Muscle of arm (tissue), 12 donors: ENCODE measurements around the gene NOL6. TPM values are rescaled to one million over a fixed set of nuclear protein-coding genes. Genes with fewer than 3 reads are reported as not detected.

Experiments used
- DNase-seq: peaks from one replicate; pipeline ENCODE4 v3.0.0-alpha.2; 2013
- polyA plus RNA-seq, 12 donors: library from polyadenylated mRNA; unstranded; fragments of 120-200 nt; gene quantifications; one replicate each; pipeline ENCODE4 v1.2.1, GENCODE V29; 2013; ENCODE audit not compliant: insufficient read length in 12 of 12

Gene NOL6
- polyA plus RNA-seq, 12 donors: 18.4 to 26.6 (median 24.3) TPM; not detected in 1

DNA sequence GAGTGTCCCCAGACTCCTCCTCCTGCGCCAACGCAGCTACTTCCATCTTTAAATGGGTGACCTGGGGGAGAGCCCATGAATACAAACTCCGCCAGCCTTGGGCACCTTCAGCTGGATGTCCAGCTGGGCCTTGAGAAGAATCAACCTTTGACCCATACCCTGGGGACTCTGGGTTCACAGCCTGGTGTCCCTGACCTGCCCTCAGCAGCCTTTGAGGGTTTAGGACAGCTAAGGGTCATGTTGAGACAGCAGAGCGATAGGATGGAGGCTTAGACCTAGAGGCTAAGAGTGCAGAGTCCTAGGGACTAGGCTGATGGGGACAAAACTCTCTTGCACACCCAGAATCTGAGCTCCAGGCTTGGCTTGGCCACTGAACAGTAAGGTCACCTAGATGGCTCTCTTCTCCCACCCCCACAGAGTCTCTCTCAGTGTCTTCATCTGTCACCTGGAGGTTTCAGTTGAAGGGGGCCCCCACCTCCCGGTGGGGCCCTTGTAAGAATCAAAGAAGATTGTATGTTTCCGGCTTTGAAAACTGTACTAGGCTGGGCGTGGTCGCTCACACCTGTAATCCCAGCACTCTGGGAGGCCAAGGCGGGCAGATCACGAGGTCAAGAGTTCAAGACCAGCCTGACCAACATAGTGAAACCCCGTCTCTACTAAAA is 19.6 kb downstream of the NOL6 start:
- no peak for DNase-seq

DNA sequence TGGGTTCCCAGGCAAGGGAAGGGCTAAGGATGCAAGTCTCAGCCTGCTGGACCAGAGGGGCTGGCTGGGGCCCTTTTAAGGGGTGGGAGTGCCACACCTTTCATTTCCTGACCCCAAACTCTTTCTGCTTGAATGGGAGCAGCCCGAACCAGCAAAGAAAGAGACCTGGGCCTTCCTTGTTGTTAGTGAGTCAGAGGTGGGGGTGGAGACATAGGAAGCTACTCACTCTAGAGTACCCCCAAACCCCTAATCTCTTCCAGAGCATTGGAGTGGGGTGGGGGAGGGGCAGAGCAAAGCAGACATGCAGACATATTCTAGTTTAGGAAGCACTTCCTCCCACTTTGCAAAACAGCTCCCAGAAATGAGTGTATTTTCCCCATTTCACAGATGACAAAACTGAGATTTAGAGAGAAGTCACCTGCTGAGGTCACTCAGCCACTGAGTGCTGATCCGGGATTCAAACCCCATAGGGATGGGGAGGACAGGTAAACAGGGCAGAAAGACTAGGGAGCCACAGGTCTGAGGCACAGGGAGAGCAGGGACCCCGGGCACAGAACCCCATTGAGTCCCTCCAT is 20.4 kb downstream of the NOL6 start:
- no peak for DNase-seq

DNA sequence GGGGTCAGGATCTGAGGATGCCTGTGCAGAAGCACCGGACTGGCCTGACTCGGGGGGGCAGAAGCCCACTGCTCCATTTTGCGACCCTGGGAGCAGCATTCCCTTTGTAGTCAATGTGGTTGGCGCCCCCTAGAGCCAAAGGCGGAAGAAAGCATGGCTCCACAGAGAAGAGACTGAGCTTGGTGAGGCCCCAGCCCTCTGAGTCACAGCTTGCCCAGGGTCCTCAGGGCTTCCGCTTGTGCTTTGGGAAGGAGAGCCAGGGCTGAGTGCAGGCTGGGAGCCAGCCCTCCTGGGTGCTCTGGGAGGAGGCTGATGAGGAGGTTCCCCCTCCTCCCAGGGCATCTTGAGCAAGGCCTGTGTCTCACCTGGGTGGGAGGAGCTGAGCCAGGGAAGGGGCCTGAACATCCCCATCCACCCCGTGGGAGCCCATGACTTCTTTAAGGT is 20.9 kb downstream of the NOL6 start:
- no peak for DNase-seq

DNA sequence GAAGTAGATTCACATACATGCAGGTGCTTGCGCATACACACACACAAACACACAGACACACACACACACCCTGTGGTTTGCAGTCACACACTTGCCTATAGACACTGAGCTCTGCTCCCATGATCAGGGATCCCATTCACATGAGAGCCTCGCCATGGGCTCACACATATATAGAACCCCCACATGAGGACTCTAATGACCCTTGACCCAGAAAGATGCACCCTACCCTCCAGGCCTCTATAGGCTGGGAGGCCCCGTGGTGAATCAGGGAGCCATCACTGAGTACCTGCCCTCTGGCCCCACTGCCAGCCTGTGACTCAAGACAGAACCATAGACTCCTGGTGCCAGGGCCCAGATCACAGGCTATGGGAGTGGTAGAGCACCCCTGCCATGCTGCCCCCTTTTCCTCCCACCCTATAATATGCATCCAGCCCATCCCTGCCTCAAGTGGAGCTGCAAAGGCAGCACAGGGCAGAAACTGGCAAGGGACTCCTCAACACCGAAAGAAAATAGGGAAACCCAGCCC is 23.0 kb downstream of the NOL6 start:
- no peak for DNase-seq

DNA sequence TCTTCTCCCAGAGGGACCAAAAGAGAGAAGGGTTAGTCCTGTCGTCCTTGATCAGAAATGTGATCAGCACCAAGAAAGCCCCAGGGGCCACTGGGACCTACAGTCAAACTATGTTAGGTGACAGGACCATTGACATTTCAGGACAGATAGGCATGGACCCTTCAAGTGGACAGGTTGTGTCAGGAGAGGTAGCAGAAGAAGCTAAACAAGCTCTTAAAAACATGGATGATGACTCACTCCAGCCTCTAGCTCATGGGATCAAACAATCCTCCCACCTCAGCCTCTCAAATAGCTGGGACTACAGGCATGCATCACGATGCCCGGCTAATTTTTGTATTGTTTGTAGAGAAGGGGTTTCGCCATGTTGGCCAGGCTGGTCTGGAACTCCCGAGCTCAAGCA is 24.0 kb downstream of the NOL6 start:
- DNase-seq: no peak

DNA sequence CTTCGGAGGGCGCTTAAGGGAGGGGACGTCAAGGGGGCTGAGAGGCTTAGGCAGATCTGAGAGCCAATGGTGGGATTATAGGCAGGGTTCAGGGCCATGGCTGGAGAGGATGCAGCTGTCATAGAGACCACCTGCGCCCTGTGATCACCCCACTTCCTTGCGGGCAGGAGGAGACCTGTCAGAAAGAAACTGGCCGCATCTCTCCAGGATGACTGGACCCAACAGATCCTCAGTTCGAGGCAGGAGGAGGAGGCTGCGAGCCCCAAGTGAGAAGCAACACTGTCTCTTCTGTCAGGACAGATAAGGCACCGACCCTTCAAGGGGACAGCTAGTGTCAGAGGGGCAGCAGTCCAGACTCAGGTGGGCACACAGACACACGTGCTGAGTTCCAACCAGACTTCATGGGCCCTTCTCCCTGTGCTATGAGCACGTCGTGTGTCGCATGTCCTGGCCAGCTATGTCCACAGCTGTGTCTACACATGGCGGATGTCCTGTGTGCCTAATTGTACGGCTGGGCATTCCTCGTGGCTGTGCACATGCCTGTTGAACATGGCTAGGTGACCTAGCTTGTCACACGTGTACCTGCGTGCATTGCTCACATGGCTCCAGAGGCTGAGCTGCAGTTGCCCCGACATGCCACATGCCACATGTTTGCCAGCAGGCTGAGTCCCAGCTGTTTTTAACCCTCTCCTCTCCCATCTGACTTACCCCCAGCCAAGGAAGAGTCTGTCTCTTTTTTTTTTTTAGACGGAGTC is 25.7 kb downstream of the NOL6 start:
- no peak for DNase-seq

DNA sequence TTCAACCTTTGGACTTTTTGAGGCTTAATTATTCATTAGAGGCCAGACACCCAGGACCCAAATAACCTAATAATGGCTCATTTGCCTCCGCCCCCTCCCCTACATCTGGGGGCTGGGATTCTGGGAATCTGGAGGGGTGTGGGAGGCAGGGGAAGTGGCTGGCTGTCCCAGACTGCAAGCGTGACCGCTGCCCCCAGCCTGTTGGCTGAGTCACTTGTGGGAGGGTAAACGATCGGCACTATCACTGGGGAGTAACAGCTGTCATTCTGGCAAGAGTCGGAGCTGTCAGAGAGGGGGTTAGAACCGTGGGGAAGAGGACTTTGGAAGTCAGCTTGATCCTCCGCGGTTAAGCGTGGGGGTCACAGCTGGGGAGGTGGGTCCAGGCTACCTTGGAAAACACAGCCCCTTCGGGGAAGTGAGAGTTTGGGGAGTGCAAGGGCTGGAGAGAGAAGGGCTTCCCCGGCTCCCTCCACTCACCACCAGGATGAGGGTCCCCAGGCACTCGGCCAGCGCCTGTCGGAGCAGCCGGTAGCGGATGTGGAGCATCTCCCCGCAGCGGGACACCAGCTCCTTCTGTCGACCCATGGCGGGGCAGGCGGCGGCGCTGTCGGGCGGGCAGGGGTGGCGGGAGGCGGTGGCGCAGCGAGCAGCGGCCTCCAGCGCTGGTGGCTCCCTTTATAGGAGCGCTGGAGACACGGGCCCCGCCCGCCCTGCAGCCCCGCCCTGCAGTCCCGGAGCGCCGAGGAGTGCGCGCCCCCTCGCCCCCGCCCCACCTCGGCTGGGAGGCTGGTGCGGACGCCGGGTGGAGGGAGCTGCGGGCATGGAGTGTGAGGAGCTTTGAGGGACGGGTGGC is 26.6 kb downstream of the NOL6 start, which contains the start of gene AQP3:
Gene AQP3 (minus strand): TSS at position 648 of the 853 bp plus-strand sequence. CDS start 63 bp downstream, at position 585.
- DNase-seq: peak; percentile 31

DNA sequence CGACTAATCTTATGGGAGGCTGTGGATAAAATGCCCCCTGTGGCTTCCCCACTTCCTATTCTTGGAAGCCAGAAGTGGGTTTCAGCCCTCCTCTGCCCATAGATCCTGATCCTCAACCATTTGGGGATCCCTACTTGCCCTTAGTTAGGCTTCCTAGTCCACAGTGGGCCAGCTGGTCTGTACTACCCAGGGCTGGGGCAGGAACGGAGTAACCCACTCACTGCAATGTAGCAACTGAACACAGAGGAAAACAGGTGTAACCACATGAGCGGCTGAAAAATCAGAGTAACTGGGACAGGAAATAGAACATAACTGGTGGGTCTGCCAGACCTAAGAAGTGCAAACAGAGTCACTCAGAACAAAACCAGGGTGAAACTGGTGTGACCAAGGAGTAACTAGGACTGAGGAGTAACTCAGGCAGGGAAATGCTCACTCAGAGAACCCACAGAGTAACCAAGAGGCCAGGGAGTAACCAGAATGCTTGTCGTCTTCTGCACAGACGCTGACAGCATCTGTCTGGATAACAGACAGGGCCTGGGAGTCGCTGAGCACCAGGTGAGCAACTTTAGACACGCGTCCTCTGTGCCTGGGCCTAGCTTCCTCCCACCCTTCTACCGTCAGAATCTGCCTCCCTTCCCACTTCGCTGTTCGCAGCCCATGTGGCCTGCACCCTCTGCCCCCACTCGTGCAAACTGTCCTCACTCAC is 27.3 kb downstream of the NOL6 start:
- no peak for DNase-seq

DNA sequence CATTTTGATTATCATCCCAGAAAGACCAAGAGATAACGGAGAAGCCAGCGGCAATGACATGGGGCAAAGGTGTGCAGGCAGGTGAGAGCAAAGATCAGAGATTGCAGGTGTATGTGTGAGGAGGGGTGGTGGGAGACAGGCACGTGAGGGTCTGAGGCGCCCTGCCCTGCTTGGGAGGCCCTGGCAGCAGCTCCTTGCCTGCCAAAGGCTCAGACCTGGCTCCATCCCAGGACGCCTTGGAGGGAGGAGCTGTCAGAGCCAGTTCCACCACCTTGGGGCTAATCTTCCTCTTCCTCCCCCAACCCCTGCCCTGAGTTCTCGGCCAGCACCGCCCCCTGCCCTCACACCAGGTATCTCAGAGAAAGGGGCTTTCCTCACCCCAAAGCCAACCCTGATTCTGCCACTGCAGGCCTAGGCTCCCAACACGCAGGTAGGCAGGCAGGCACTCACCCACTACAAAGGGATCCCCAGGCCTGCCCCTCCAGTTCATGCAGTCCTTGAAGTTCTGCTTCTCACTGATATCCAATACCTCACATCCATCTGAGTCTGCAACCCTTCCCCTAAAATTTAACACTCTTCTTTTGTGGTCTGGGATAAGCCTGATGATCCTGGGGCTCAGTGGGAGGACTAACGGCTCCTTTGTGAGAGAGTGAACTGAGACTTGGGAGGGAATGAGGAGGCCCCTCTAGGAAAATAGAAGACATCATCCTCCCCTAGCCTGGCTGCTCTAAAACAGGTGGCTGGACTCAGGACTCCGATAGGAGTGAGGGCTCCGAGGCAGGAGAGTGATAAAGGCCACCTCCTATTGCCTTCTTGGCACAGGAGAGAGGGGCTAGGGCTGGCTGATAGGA is 28.1 kb downstream of the NOL6 start:
- DNase-seq: no peak

DNA sequence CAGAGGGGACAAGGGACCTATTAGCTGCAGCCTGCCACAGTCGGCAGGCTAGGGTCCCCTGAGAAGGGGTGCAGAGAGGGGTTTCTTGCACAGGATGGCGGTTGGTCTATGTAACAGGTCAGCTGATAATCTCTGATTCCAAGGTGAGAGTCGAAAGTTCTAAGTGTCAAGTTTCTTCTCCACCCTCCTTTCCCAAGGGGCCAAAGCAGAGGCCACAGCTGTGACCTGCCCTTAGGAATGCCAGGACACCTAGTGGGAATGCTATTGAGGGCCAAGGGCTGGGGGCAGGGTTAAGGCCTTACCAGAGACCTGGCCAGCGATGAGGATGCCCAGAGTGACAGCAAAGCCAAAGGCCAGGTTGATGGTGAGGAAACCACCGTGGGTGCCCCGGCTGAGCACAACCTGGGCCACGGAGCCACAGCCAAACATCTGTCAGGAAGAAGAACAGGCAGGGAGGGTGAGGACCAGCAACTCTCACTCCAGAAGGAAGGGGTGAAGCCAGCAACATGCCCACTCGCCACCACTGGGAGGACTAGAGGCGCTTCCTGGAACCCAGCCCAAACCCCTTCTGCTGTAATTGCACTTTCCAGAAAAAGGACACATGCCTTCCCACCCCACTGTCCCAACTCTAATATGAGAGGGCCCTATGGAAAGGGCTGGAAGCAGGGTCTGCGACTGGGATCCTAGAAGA is 30.1 kb downstream of the NOL6 start:
- no peak for DNase-seq

DNA sequence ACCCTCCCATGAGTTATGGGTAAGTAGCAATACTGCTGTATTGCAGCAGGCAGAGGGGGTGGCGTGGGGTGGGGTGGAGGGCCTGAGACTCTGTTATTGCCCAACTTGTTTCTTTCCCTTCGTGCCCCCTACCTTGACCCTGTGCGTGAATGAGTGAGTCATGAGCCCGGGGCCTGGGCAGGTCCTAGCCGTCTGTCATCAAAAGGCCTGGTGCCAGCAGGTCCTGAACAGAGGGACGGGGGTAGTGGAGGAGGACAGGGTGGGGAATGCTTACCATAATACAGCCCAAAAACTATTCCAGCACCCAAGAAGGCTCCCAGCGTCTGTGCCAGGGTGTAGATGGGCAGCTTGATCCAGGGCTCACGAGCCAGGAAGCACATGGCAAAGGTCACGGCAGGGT is 30.7 kb downstream of the NOL6 start:
- DNase-seq: no peak

DNA sequence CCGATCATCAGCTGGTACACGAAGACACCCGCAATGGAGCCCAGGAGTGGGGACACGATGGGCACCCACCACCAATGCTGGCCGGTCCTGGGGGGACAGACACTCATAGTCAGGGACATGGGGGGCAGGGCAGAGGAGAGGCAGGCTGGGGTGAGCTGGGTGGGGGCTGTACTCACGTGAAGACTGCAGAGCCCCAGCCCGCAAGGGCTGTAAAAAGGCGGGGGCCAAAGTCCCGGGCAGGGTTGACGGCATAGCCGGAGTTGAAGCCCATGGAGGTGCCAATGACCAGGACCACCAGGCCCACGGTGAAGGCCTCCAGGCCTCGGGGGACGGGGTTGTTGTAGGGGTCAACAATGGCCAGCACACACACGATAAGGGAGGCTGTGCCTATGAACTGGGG is 31.6 kb downstream of the NOL6 start:
- no peak for DNase-seq

DNA sequence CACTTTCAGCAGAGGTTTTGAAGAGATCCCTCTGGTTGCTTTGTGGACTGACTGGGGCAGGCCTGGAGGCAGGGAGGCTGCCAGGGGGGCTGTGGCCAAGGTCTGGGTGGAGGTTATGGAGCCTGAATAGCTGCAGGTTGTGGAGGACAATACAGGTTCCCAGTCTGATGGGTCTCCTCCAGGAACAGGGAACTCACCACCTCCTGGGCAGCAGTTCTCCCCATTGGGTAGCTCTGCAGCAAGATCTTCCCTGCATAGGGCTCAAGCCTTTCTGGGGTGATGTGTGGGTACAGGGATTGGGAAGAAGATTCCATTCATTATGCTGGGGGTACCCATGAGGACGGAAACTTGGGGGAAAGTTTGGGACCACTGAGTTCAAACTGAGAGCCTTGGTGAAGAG is 33.1 kb downstream of the NOL6 start:
- no peak for DNase-seq

DNA sequence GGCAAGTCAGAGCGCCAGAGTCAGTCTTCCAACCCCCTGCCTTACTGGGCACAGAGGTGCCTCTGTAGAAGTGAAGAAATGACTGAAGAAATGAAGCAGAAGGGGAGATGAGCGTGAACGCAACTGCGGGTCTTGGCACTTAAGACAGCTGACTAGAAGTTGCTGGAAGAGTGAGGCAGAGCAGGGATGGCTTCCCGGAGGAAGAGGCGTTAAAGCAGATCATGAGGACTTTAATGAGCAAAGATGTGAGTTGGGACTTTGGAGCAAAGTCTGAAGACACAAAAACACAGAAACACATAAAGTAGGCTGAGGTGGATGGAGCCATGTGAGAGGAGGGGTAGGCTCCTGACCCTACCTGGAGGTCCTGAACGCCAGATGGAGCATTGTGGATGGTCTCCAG is 33.5 kb downstream of the NOL6 start:
- DNase-seq: no peak

DNA sequence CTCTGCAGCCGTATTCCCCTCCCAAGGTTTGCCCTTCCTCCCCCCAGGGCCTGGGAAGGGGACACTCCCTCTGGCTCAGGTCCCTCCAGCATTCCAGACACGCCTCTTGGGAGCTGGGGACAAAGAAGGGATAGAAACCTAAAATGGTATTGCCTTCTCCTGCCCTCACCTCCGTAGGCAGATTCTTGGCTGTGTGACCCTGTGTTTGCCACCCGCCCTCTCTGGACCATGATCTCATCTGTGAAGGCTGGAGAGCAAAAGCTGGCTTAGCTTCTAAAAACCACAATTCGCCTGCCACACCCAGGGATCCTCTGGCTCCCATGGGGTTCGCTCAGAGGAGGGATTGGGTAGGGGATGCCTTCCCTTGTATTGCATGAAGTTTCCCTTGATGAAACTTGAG is 34.0 kb downstream of the NOL6 start:
- DNase-seq: no peak

DNA sequence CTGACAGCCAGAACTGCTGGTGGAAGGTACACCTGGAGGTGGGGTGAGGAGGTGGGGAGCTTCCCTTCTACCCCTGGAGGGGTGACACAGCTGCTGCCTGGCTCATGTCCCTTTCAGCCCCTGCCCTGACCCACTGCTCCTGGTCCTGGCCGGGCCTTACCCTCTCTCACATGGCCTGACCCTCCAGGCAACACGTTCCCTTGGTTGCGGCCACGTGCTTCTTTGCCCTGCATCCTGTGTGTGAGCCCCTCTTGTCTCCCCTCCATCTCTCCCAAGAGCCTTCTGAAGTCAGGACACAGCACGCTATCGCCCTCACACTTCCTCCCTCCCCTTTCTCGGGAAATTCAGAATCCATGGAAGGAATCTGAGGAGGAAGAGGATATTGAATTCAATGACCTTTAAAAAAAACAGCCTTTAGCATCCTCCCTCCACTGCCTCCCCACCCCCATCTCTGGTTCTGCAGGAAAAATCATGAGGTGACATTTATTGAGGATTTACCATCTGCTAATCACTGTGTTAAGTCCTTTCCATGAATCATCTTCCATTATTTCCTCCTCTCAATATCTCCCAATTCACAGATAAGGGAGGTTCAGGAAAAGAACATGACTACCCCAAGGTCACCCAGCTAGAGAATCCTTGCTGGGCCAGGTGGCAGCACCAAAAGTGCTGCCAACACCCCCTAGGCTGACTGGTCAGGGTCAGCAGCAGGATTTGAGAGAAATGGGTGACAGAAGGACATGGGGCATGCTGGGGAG is 34.6 kb downstream of the NOL6 start:
- DNase-seq: no peak

DNA sequence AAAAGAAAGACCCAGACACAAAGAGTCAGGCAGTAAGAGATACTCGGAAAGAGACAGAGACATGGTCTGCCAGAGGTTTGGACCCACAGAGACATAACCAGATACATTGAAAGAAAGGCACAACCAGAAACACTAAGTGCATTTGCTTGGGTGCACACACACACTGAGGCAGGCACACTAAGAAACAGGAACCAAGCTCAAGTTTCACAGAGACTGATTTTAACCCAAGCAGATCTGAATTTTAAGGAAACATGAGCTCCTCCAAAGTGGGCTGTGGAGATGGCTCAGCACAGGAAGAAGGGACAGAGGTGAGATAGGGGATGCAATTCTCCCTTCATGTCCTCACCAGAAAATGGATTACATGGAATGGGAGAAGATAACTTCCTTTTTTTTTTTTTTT is 35.8 kb downstream of the NOL6 start:
- no peak for DNase-seq

DNA sequence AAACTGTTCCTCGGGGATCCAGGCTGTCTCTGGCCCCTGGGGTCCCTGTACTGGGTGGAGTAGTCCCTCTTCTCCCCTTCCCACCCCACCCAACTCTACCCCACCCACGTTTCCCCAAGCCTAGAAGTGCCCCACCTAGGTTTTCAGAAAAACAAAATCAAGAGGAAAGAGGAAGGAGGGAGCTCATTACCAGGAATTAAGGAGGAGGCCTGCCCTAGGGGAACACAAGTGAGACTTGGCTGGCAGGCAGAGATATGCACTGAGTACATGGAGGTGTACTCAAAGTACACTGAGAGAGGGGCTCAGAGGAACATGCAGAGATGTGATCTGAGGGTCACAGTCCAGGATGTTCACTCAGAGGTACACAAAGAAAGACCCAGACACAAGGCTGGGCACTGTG is 36.5 kb downstream of the NOL6 start:
- DNase-seq: no peak

DNA sequence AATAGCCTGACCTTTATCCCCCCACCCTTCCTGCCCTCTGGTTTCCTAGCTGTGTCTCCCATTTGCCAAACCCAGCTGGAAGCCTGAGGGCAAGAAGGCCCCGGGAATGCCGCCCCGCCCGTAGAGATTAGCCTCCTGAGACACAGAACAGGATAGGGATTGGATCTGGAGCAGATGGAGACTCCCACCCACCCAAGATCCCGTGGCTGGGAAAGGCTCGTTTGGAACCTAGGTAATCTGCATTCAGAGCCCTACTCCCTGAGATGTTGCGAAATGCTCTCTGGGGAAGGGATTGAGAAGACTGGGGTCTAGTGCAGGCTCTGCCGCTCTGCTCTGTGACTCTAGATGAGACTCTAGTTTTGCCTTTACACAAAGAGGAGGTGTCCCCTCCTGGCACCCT is 37.3 kb downstream of the NOL6 start:
- no peak for DNase-seq
